Measurements from ENCODE around the gene AOX1. TPM values are rescaled to one million over a fixed set of nuclear protein-coding genes. Genes with fewer than 3 reads are reported as not detected.

Gene AOX1
- total and polyA plus RNA-seq, 2 of the 8 experiments (the other 6 are each of a cell fraction or from before 2014, with no cell fraction given), result 5.6 to 8.3 TPM

GRCh38 chr2:200622106-200622505, 36.3 kb downstream of the AOX1 start:
- Histone ChIP-seq H3K79me2 (ENCODE audit: control insufficient read depth in 1 of 2, insufficient read depth in 2 of 2, low read length in 2 of 2) (no peaks in the 10 kb centered on the region), H3K4me2 (ENCODE audit: insufficient read depth in 1 of 2, low read depth in 2 of 2, low read length in 2 of 2) (no peak overlapping the region), H3K4me1 (replicated peaks in 1 of 4; ENCODE audit: control insufficient read depth in 3 of 4, insufficient read depth in 4 of 4, low read length in 3 of 4) (peaks cover 0 to 2% (median 0%) of the 10 kb centered on the region in 4 experiments; a peak in 1 of 7 replicates), H3K9me3 (ENCODE audit: insufficient read depth in 2 of 2, low read depth in 1 of 2, low read length in 1 of 2) (no peaks in the 10 kb centered on the region), H3K4ac (replicated peaks; ENCODE audit: insufficient read length, low read depth, low read length) (no peak overlapping the region), H2AFZ (ENCODE audit: low read length) (no peak overlapping the region), H3K27ac (ENCODE audit: low read depth, low read length) (no peak overlapping the region), H3K4me3 (ENCODE audit: extremely low read depth in 1 of 4, insufficient read depth in 2 of 4, low read depth in 3 of 4, low read length in 4 of 4) (no peak overlapping the region), H3K9ac (replicated peaks in 1 of 4; ENCODE audit: extremely low read depth in 1 of 4, low read depth in 3 of 4, low read length in 3 of 4) (no peak overlapping the region), H4K91ac (replicated peaks; ENCODE audit: insufficient read length, low read length) (no peak overlapping the region), H3K14ac (ENCODE audit: insufficient read length) (no peak overlapping the region), H2BK15ac (ENCODE audit: low read length) (no peak overlapping the region), H4K20me1 (replicated peaks in 1 of 2; ENCODE audit: control insufficient read depth in 1 of 2, insufficient read depth in 2 of 2, low read length in 2 of 2) (no peaks in the 10 kb centered on the region), H4K5ac (ENCODE audit: insufficient read length, low read depth, low read length) (no peak overlapping the region), H4K8ac (ENCODE audit: extremely low read depth, insufficient read depth, low read length) (no peak overlapping the region), H3K79me1 (ENCODE audit: low read depth, low read length) (no peaks in the 10 kb centered on the region), H2BK20ac (ENCODE audit: low read length) (no peak overlapping the region), H2BK120ac (replicated peaks; ENCODE audit: low read depth, low read length) (no peak overlapping the region), H2AK5ac (ENCODE audit: low read depth, low read length) (no peak overlapping the region), H2BK12ac (ENCODE audit: low read depth, low read length) (no peak overlapping the region), H2BK5ac (ENCODE audit: low read depth, low read length) (no peak overlapping the region), H3K56ac (replicated peaks; ENCODE audit: insufficient read length, low read depth, low read length) (no peak overlapping the region), H3K18ac (ENCODE audit: extremely low read depth, low read length) (no peak overlapping the region), H3K27me3 (replicated peaks in 1 of 4; ENCODE audit: control insufficient read depth in 3 of 4, extremely low read depth in 1 of 4, insufficient read depth in 3 of 4, low read length in 3 of 4) (no peaks in the 10 kb centered on the region), H3K36me3 (ENCODE audit: control insufficient read depth in 2 of 4, insufficient read depth in 4 of 4, low read length in 3 of 4) (no peaks in the 10 kb centered on the region), H3K23ac (ENCODE audit: insufficient read length) (no peak overlapping the region), H3K23me2 (ENCODE audit: low read depth, low read length) (no peaks in the 10 kb centered on the region)
- ChIA-PET POLR2A (ENCODE audit: partially characterized antibody) (no interaction called here), CTCF (ENCODE audit: partially characterized antibody) (no interaction called here)
- DNase-seq (ENCODE audit: low read depth in 1 of 2, low spot score in 2 of 2), result no peak
- TF ChIP-seq HDAC6 (IDR thresholded peaks at IDR 0.05; ENCODE audit: low read depth, low read length), result no peak
- no peak for TF ChIP-seq POLR2AphosphoS5 (IDR thresholded peaks at IDR 0.05; ENCODE audit: low read depth, low read length)
- no peak for TF ChIP-seq BCL11A (IDR thresholded peaks at IDR 0.05; ENCODE audit: low read depth in 2 of 2, low read length in 2 of 2)
- no peak for TF ChIP-seq PHF8 (conservative IDR thresholded peaks at IDR 0.05; ENCODE audit: low read depth, low read length)
- TF ChIP-seq TBP (IDR thresholded peaks at IDR 0.05; ENCODE audit: low read depth, low read length), result no peak
- no peak for TF ChIP-seq TEAD4 (IDR thresholded peaks at IDR 0.05; ENCODE audit: low read depth, low read length)
- TF ChIP-seq, protein P1, sequence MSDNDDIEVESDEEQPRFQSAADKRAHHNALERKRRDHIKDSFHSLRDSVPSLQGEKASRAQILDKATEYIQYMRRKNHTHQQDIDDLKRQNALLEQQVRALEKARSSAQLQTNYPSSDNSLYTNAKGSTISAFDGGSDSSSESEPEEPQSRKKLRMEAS (IDR thresholded peaks at IDR 0.05), result no peak
- no peak for TF ChIP-seq EZH2 (IDR thresholded peaks at IDR 0.05; ENCODE audit: low read depth, low read length, severe bottlenecking)
- TF ChIP-seq CTBP2 (IDR thresholded peaks at IDR 0.05; ENCODE audit: borderline replicate concordance, insufficient read depth, insufficient read length, low read length), result no peak
- TF ChIP-seq EGR1 (IDR thresholded peaks at IDR 0.05; ENCODE audit: borderline replicate concordance, low read depth, low read length), result no peak
- TF ChIP-seq RNF2 (IDR thresholded peaks at IDR 0.05; ENCODE audit: borderline replicate concordance, low read depth, low read length, missing control alignments, poor library complexity, severe bottlenecking), result no peak
- no peak for TF ChIP-seq CBX5 (IDR thresholded peaks at IDR 0.05; ENCODE audit: low read depth, low read length)
- TF ChIP-seq SP4 (IDR thresholded peaks at IDR 0.05; ENCODE audit: low read length), result no peak
- TF ChIP-seq CHD1 (IDR thresholded peaks at IDR 0.05; ENCODE audit: low read depth, low read length), result no peak
- no peak for TF ChIP-seq POU5F1 (IDR thresholded peaks at IDR 0.05; ENCODE audit: low read depth, low read length)
- 89% methylated on average over 1 of the region's 1 CpG; no CpG with 5 or more reads in 1 of the 2 experiments for WGBS, 2 experiments (ENCODE audit: extremely low coverage in 1 of 2, insufficient coverage in 1 of 2, insufficient read length in 1 of 2, insufficient replicate concordance in 2 of 2, low coverage in 1 of 2, low lambda C conversion rate in 2 of 2, missing lambda C conversion rate in 1 of 2)
- no peak for FAIRE-seq
